Hepatocyte (in vitro differentiated cells): ENCODE data around the gene FASTKD1. TPM values are rescaled to one million over a fixed set of nuclear protein-coding genes. Genes with fewer than 3 reads are reported as not detected.

ENCODE experiments used
- DNase-seq: peaks from one replicate; pipeline ENCODE4 v3.0.0-alpha.2; 2016; ENCODE audit warnings: low spot score
- H2AFZ ChIP-seq: fragments of 200-600 bp; sonication (generic); 2 replicates; pipeline ENCODE4 v1.6.0; 2016; ENCODE audit warnings: antibody characterized with exemption, mild to moderate bottlenecking
- H3K27ac ChIP-seq: fragments of 200-600 bp; sonication (generic); 2 replicates; pipeline ENCODE4 v1.5.1; 2016; ENCODE audit warnings: mild to moderate bottlenecking
- H3K27me3 ChIP-seq: fragments of 200-600 bp; sonication (generic); 2 replicates; pipeline ENCODE4 v1.6.1; 2016
- H3K36me3 ChIP-seq: fragments of 200-600 bp; sonication (generic); replicated peaks from 2 replicates; pipeline ENCODE4 v1.5.1; 2016; ENCODE audit warnings: low read depth; ENCODE audit not compliant: insufficient read depth
- H3K4me1 ChIP-seq: fragments of 200-600 bp; sonication (generic); 2 replicates; pipeline ENCODE4 v1.5.1; 2016; ENCODE audit warnings: mild to moderate bottlenecking, moderate library complexity; ENCODE audit not compliant: insufficient read depth
- H3K4me2 ChIP-seq: fragments of 200-600 bp; sonication (generic); 2 replicates; pipeline ENCODE4 v1.6.0; 2016
- H3K4me3 ChIP-seq: fragments of 200-600 bp; sonication (generic); 2 replicates; pipeline ENCODE4 v1.5.1; 2016; ENCODE audit warnings: mild to moderate bottlenecking
- H3K79me2 ChIP-seq: fragments of 200-600 bp; sonication (generic); 2 replicates; pipeline ENCODE4 v1.6.0; 2017; ENCODE audit warnings: mild to moderate bottlenecking
- H3K9me2 ChIP-seq: fragments of 200-600 bp; sonication (generic); replicated peaks from 2 replicates; pipeline ENCODE4 v1.6.0; 2017; ENCODE audit warnings: mild to moderate bottlenecking; ENCODE audit not compliant: insufficient read depth
- H3K9me3 ChIP-seq: fragments of 200-600 bp; sonication (generic); 2 replicates; pipeline ENCODE4 v1.5.1; 2016; ENCODE audit warnings: low read depth, mild to moderate bottlenecking
- H4K20me1 ChIP-seq: fragments of 200-600 bp; sonication (generic); 2 replicates; pipeline ENCODE4 v1.6.0; 2016; ENCODE audit warnings: mild to moderate bottlenecking; ENCODE audit not compliant: insufficient read depth, poor library complexity, severe bottlenecking
- CTCF ChIP-seq: fragments of 200-600 bp; sonication (generic); IDR thresholded peaks from 2 replicates; pipeline ENCODE4 v1.5.1; 2016; ENCODE audit warnings: antibody characterized with exemption, mild to moderate bottlenecking; ENCODE audit not compliant: poor library complexity
- EZH2 ChIP-seq: fragments of 200-600 bp; sonication (generic); IDR thresholded peaks from 2 replicates; pipeline ENCODE4 v1.6.1; 2016; ENCODE audit warnings: antibody characterized with exemption, mild to moderate bottlenecking, borderline replicate concordance
- EZH2phosphoT487 ChIP-seq: fragments of 200-600 bp; sonication (generic); IDR thresholded peaks from one replicate; pipeline ENCODE4 v1.6.1; 2018; ENCODE audit warnings: antibody characterized with exemption, mild to moderate bottlenecking, low read depth, moderate library complexity; ENCODE audit not compliant: unreplicated experiment, severe bottlenecking
- WGBS: methylation state at CpG from one replicate; pipeline ENCODE4 v1.1.6; 2016; ENCODE audit warnings: low lambda C conversion rate; ENCODE audit errors: missing lambda C conversion rate; 5-methylcytosine and 5-hydroxymethylcytosine counted together
- polyA plus RNA-seq: library from polyadenylated mRNA; unstranded; fragments of >200 nt; fragmentation: Nextera tagmentation; extraction: Ambion mirVana; gene quantifications from 2 replicates; pipeline ENCODE4 v1.2.1, GENCODE V29; 2016
- total RNA-seq: library from RNA; depleted of rRNA; stranded (reverse); fragments of >200 nt; gene quantifications from 2 replicates; pipeline ENCODE4 v1.2.3, GENCODE V29; 2014

Gene FASTKD1
- total and polyA plus RNA-seq, 2 experiments from 2014 or later, result 15.0 to 23.2 TPM

DNA sequence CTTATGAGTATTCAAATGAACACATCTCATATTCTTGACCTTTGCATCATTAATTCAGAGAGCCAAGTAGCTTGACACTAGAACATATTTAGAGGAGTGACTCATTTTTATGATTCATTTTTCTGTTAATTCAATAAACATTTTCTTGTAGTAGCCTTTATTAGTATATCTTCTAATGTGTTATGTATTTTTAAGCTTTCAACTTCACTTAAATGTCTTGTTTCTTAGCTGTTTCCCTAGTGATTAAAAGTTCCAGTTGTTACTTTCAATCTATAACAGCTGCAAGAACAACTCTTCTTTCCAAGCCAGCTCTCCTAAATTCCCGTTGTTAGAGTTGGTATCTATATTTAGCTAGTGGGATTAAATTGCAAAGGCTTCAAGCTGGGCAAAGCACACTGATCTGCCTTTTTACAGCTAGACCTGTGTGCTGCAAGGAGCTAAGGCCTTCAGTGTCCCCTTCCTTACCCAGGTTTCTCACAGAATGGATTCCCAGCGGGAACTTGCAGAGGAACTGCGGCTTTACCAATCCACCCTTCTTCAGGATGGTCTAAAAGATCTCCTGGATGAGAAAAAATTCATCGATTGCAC, 64.3 kb downstream of the FASTKD1 start, which contains the start of gene KLHL41:
KLHL41 (plus strand) TSS at position 405 of the 588 bp plus-strand sequence; CDS start at position 482, 77 bp downstream.
- H3K9me3 ChIP-seq, result no peaks in the 10 kb centered on the region
- no peak within 1 kb of the TSS for H3K4me3 ChIP-seq
- no peaks in the 10 kb centered on the region for H3K9me2 ChIP-seq
- DNase-seq, result no peak
- peak within 1 kb of the TSS; percentile 17 for H3K27ac ChIP-seq
- no peak for TF ChIP-seq EZH2phosphoT487
- no peak for TF ChIP-seq EZH2
- TF ChIP-seq CTCF, result no peak
- WGBS, result 73% methylated on average over 4 of the region's 4 CpGs
- H3K4me2 ChIP-seq, result peak within 1 kb of the TSS; percentile 8
- no peaks in the 10 kb centered on the region for H3K27me3 ChIP-seq
- H3K36me3 ChIP-seq, result no peaks in the 10 kb centered on the region
- no peaks in the 10 kb centered on the region for H4K20me1 ChIP-seq
- H3K4me1 ChIP-seq, result peaks cover 23% of the 10 kb centered on the region
- H2AFZ ChIP-seq, result no peak within 1 kb of the TSS
- no peaks in the 10 kb centered on the region for H3K79me2 ChIP-seq

DNA sequence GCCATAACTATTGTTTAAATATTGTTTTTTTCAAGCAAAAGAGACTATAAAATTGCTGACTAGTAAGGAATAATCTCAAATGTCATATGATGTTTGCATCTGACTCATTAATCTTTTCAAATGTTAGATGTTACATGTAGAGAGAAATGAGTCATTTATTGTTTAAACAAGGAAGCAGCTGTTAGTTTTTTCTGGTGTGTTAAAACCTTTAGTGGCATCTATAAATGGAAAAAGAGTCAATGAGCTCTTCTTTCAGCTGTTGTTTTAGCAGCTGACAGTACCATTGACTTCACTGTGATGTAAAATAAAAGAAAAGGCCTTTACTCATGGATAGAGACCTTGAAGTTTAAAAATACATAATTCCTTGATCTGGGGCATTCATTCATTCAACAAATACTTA, 66.0 kb downstream of the FASTKD1 start:
- no peaks in the 10 kb centered on the region for H3K79me2 ChIP-seq
- H3K36me3 ChIP-seq, result no peaks in the 10 kb centered on the region
- H2AFZ ChIP-seq, result no peak overlapping the region
- no peak overlapping the region for H3K4me2 ChIP-seq
- H3K9me3 ChIP-seq, result no peaks in the 10 kb centered on the region
- no peaks in the 10 kb centered on the region for H3K9me2 ChIP-seq
- peak overlapping the region; percentile 66 for H3K27ac ChIP-seq
- TF ChIP-seq CTCF (no peak), EZH2phosphoT487 (no peak), EZH2 (no peak)
- no peaks in the 10 kb centered on the region for H4K20me1 ChIP-seq
- H3K4me3 ChIP-seq, result no peak overlapping the region
- H3K27me3 ChIP-seq, result no peaks in the 10 kb centered on the region
- peaks cover 23% of the 10 kb centered on the region for H3K4me1 ChIP-seq
- peak; percentile 28 for DNase-seq

DNA sequence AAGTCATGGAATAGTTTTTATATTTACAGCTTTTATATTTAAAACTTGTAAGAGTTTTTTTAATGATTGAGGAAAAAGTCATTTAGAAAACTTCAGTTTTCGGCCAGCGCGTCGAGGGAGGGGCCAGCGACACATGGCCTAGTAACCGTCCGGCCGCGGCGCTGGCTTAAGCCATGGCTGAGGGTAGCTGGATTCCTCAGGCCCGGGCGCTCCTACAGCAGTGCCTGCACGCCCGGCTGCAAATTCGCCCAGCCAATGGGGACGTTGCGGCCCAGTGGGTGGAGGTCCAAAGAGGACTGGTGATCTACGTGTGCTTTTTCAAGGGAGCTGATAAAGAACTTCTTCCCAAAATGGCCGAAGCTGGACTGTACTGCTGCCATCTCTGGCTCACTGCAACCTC, 69.0 kb downstream of the FASTKD1 start:
- Histone ChIP-seq H3K36me3 (no peaks in the 10 kb centered on the region), H3K9me3 (no peaks in the 10 kb centered on the region), H3K4me3 (no peak overlapping the region), H2AFZ (no peak overlapping the region), H3K4me2 (no peak overlapping the region), H3K27ac (no peak overlapping the region), H4K20me1 (no peaks in the 10 kb centered on the region), H3K4me1 (peaks cover 4% of the 10 kb centered on the region), H3K27me3 (no peaks in the 10 kb centered on the region), H3K79me2 (no peaks in the 10 kb centered on the region), H3K9me2 (no peaks in the 10 kb centered on the region)
- TF ChIP-seq CTCF, result no peak
- no peak for TF ChIP-seq EZH2phosphoT487
- TF ChIP-seq EZH2, result no peak
- no peak for DNase-seq
- 98% methylated on average over 17 of the region's 19 CpGs for WGBS
